Stimulated activated naive CD8-positive, alpha-beta T cell treated with anti-CD3 and anti-CD28 coated beads, Interleukin-15, Interleukin-2, amounts not matched to agents 100 ng/mL and 50 ng/mL, for 24 hours (primary cell): ENCODE measurements around the gene GTPBP2.

ENCODE experiments used
- H3K27ac Mint-ChIP-seq: one replicate; pipeline ENCODE4 v1.8.0; 2021; ENCODE audit warnings: mild to moderate bottlenecking, mixed read lengths
- H3K27me3 Mint-ChIP-seq: one replicate; pipeline ENCODE4 v1.8.0; 2021; ENCODE audit warnings: mixed read lengths
- H3K36me3 Mint-ChIP-seq: one replicate; pipeline ENCODE4 v1.8.0; 2021; ENCODE audit warnings: low read depth, mixed read lengths
- H3K4me1 Mint-ChIP-seq: one replicate; pipeline ENCODE4 v1.8.0; 2021; ENCODE audit warnings: low read depth, mixed read lengths
- H3K4me3 Mint-ChIP-seq: one replicate; pipeline ENCODE4 v1.8.0; 2021; ENCODE audit warnings: mild to moderate bottlenecking, mixed read lengths
- H3K9me3 Mint-ChIP-seq: one replicate; pipeline ENCODE4 v1.8.0; 2021; ENCODE audit warnings: mixed read lengths

GTPBP2 gene

GRCh38 chr6:43629104-43629504, at the start of gene GTPBP2:
Gene GTPBP2 (minus strand): TSS chr6:43629264. CDS start chr6:43629162, 102 bp downstream.
- Mint-ChIP-seq H3K9me3 (no peaks in the 10 kb centered on the region), H3K4me3 (peak within 1 kb of the TSS; percentile 96), H3K36me3 (peaks cover 34% of the 10 kb centered on the region), H3K4me1 (peaks cover 35% of the 10 kb centered on the region), H3K27me3 (no peaks in the 10 kb centered on the region), H3K27ac (peak within 1 kb of the TSS; percentile 96)

GRCh38 chr6:43678341-43678740, 49.3 kb upstream of the GTPBP2 start:
- no peak overlapping the region for H3K4me3 Mint-ChIP-seq
- H3K36me3 Mint-ChIP-seq: peaks cover 56% of the 10 kb centered on the region
- H3K4me1 Mint-ChIP-seq: peaks cover 6% of the 10 kb centered on the region
- no peaks in the 10 kb centered on the region for H3K27me3 Mint-ChIP-seq
- H3K27ac Mint-ChIP-seq: no peak overlapping the region
- no peaks in the 10 kb centered on the region for H3K9me3 Mint-ChIP-seq

- Mint-ChIP-seq H3K4me3 (no peak overlapping the region), H3K36me3 (peaks cover 57% of the 10 kb centered on the region), H3K27me3 (no peaks in the 10 kb centered on the region), H3K27ac (no peak overlapping the region), H3K9me3 (no peaks in the 10 kb centered on the region), H3K4me1 (peaks cover under 1% of the 10 kb centered on the region)
These were observed 48.7 kb upstream of the GTPBP2 start for GRCh38 chr6:43677759-43678158.

GRCh38 chr6:43676962-43677606, 48.0 kb upstream of the GTPBP2 start:
- no peaks in the 10 kb centered on the region for H3K4me1 Mint-ChIP-seq
- no peak overlapping the region for H3K27ac Mint-ChIP-seq
- no peaks in the 10 kb centered on the region for H3K9me3 Mint-ChIP-seq
- H3K4me3 Mint-ChIP-seq: no peak overlapping the region
- peaks cover 61% of the 10 kb centered on the region for H3K36me3 Mint-ChIP-seq
- H3K27me3 Mint-ChIP-seq: no peaks in the 10 kb centered on the region

- H3K9me3 Mint-ChIP-seq: no peaks in the 10 kb centered on the region
- H3K4me3 Mint-ChIP-seq: no peak overlapping the region
- peaks cover 7% of the 10 kb centered on the region for H3K4me1 Mint-ChIP-seq
- H3K27ac Mint-ChIP-seq: no peak overlapping the region
- H3K27me3 Mint-ChIP-seq: no peaks in the 10 kb centered on the region
- peaks cover 60% of the 10 kb centered on the region for H3K36me3 Mint-ChIP-seq
These were observed 45.9 kb upstream of the GTPBP2 start for GRCh38 chr6:43674921-43675320.

- Mint-ChIP-seq H3K36me3 (peaks cover 54% of the 10 kb centered on the region), H3K4me3 (no peak overlapping the region), H3K9me3 (no peaks in the 10 kb centered on the region), H3K27me3 (no peaks in the 10 kb centered on the region), H3K4me1 (peaks cover 12% of the 10 kb centered on the region), H3K27ac (no peak overlapping the region)
These were observed 45.2 kb upstream of the GTPBP2 start for GRCh38 chr6:43674291-43674690.

GRCh38 chr6:43673444-43674084, 44.5 kb upstream of the GTPBP2 start:
- no peaks in the 10 kb centered on the region for H3K9me3 Mint-ChIP-seq
- no peak overlapping the region for H3K4me3 Mint-ChIP-seq

GRCh38 chr6:43671801-43672690, 43.0 kb upstream of the GTPBP2 start:
- H3K4me1 Mint-ChIP-seq: peaks cover 34% of the 10 kb centered on the region
- H3K27ac Mint-ChIP-seq: no peak overlapping the region
- H3K9me3 Mint-ChIP-seq: no peaks in the 10 kb centered on the region
- H3K27me3 Mint-ChIP-seq: no peaks in the 10 kb centered on the region
- H3K4me3 Mint-ChIP-seq: no peak overlapping the region
- H3K36me3 Mint-ChIP-seq: peaks cover 43% of the 10 kb centered on the region

More at GRCh38 chr6:43673444-43674084, 44.5 kb upstream of the GTPBP2 start:
- H3K27ac Mint-ChIP-seq: no peak overlapping the region
- H3K36me3 Mint-ChIP-seq: peaks cover 53% of the 10 kb centered on the region
- H3K27me3 Mint-ChIP-seq: no peaks in the 10 kb centered on the region
- H3K4me1 Mint-ChIP-seq: peaks cover 19% of the 10 kb centered on the region

GRCh38 chr6:43671011-43671800, 42.1 kb upstream of the GTPBP2 start:
- Mint-ChIP-seq H3K9me3 (no peaks in the 10 kb centered on the region), H3K4me1 (peaks cover 35% of the 10 kb centered on the region), H3K4me3 (no peak overlapping the region), H3K27ac (peak overlapping the region; percentile 34), H3K36me3 (peaks cover 43% of the 10 kb centered on the region), H3K27me3 (no peaks in the 10 kb centered on the region)

- Mint-ChIP-seq H3K4me1 (peaks cover 35% of the 10 kb centered on the region), H3K36me3 (peaks cover 37% of the 10 kb centered on the region), H3K27me3 (no peaks in the 10 kb centered on the region), H3K4me3 (no peak overlapping the region), H3K9me3 (no peaks in the 10 kb centered on the region), H3K27ac (peak overlapping the region; percentile 21)
These were observed 41.5 kb upstream of the GTPBP2 start for GRCh38 chr6:43670623-43670986.

- no peak overlapping the region for H3K4me3 Mint-ChIP-seq
These were observed 41.0 kb upstream of the GTPBP2 start for GRCh38 chr6:43669922-43670622.

GRCh38 chr6:43669050-43669921, 40.2 kb upstream of the GTPBP2 start:
- H3K4me3 Mint-ChIP-seq: no peak overlapping the region
- no peaks in the 10 kb centered on the region for H3K27me3 Mint-ChIP-seq
- no peaks in the 10 kb centered on the region for H3K9me3 Mint-ChIP-seq
- peaks cover 35% of the 10 kb centered on the region for H3K4me1 Mint-ChIP-seq
- H3K27ac Mint-ChIP-seq: peak overlapping the region; percentile 5
- peaks cover 24% of the 10 kb centered on the region for H3K36me3 Mint-ChIP-seq

More at GRCh38 chr6:43669922-43670622, 41.0 kb upstream of the GTPBP2 start:
- no peaks in the 10 kb centered on the region for H3K9me3 Mint-ChIP-seq
- no peaks in the 10 kb centered on the region for H3K27me3 Mint-ChIP-seq
- peak overlapping the region; percentile 21 for H3K27ac Mint-ChIP-seq
- H3K4me1 Mint-ChIP-seq: peaks cover 35% of the 10 kb centered on the region
- peaks cover 32% of the 10 kb centered on the region for H3K36me3 Mint-ChIP-seq
